Tibial nerve (tissue), 4 donors: Measurements from ENCODE around the gene RASIP1.

Experiments used
- EP300 ChIP-seq, 2 donors: sonication (generic); formaldehyde crosslinking; IDR thresholded peaks; one replicate each; pipeline ENCODE4 v1.6.1; 2017; ENCODE audit warnings: antibody characterized with exemption in 2 of 2, mild to moderate bottlenecking in 1 of 2
- POLR2A ChIP-seq, 2 donors: fragments of 450-650 bp; IDR thresholded peaks; one replicate each; pipeline ENCODE4 v1.6.1; 2017; ENCODE audit warnings: antibody characterized with exemption in 2 of 2, mild to moderate bottlenecking in 2 of 2, moderate library complexity in 2 of 2
- TF ChIP-seq, protein P1 (sequence below), 5 experiments: fragments of 200-600 bp in 3 of 5; fragments of 450-650 bp in 2 of 5; sonication (generic) in 3 of 5; IDR thresholded peaks; one replicate each; pipeline ENCODE4 v1.5.1; 2016 to 2019; ENCODE audit warnings: antibody characterized with exemption in 5 of 5, mild to moderate bottlenecking in 3 of 5, moderate library complexity in 2 of 5

DNA sequence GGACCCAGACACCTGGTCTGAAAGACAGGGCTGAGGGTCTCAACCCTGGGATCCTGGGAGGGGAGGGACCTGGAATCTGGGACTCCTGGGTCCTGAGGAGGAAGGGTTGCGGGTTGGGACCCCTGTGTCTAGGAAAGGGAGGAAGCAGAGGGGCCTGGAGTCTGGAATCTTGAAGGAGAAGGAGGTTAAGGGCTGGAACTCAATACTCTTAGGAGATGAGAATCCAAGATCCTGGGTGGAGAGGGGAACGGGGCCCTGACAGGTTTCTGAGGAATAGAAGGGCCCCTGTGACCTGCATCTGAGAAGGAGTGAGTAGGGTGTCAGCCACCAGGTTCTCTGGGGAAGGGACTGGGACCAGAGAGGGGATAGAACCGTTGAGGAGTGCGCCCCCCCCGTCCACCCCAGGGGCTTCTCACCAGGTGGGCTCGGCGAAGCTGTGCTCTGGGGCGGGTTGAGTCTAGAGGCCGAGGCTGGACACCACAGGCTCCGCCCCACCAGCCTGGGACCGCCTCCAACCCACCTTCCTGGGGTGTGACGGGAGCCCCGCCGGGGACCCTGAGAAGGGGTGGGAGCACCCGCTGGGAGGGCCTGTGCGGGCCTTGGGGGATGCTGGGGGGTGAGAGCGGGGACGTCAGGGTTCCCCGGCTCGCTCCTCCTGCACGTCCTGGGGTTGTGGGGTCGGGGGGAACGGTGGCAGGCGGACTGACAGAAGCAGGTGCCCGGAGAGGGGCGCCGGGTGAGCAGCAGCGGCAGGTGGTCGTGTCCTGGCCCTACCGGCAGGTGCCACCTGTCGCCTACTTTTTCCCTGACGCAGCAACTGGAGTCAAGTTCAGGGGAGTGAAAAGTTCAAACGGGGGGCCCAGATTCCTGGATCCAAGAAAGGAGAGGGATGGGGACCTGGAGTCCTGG lies 20.9 kb downstream of the RASIP1 start, which contains the start of gene MAMSTR:
- TF ChIP-seq, protein P1, sequence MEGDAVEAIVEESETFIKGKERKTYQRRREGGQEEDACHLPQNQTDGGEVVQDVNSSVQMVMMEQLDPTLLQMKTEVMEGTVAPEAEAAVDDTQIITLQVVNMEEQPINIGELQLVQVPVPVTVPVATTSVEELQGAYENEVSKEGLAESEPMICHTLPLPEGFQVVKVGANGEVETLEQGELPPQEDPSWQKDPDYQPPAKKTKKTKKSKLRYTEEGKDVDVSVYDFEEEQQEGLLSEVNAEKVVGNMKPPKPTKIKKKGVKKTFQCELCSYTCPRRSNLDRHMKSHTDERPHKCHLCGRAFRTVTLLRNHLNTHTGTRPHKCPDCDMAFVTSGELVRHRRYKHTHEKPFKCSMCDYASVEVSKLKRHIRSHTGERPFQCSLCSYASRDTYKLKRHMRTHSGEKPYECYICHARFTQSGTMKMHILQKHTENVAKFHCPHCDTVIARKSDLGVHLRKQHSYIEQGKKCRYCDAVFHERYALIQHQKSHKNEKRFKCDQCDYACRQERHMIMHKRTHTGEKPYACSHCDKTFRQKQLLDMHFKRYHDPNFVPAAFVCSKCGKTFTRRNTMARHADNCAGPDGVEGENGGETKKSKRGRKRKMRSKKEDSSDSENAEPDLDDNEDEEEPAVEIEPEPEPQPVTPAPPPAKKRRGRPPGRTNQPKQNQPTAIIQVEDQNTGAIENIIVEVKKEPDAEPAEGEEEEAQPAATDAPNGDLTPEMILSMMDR (IDR thresholded peaks at IDR 0.05): no peak
- TF ChIP-seq POLR2A (IDR thresholded peaks at IDR 0.05): no peak
- TF ChIP-seq EP300 (IDR thresholded peaks at IDR 0.05): no peak
